NCI-H2171 treated with DMSO at 0.1 percent for 48 hours (cell line): ENCODE data around the gene PCID2.

Experiments
- DNase-seq: peaks from one replicate; lab custom pipeline; 2025; lab: John Stamatoyannopoulos, UW

The PCID2 gene

GRCh38 chr13:113149711-113150549 lies 58.5 kb downstream of the PCID2 start:
- DNase-seq: no peak

- DNase-seq: no peak
These were observed 59.4 kb downstream of the PCID2 start for GRCh38 chr13:113148940-113149503.

- DNase-seq: no peak
These were observed 60.1 kb downstream of the PCID2 start for GRCh38 chr13:113148407-113148806.

GRCh38 chr13:113147206-113147605 lies 61.3 kb downstream of the PCID2 start:
- no peak for DNase-seq

GRCh38 chr13:113146750-113147149 lies 61.7 kb downstream of the PCID2 start:
- DNase-seq: no peak

- no peak for DNase-seq
These were observed 62.4 kb downstream of the PCID2 start for GRCh38 chr13:113145911-113146598.

- DNase-seq: no peak
These were observed 63.0 kb downstream of the PCID2 start for GRCh38 chr13:113145496-113145895.

- no peak for DNase-seq
These were observed 64.2 kb downstream of the PCID2 start for GRCh38 chr13:113144255-113144629.

GRCh38 chr13:113143466-113144254 lies 64.8 kb downstream of the PCID2 start:
- no peak for DNase-seq

GRCh38 chr13:113142876-113143275 lies 65.6 kb downstream of the PCID2 start:
- DNase-seq: no peak

GRCh38 chr13:113141601-113141970 lies 66.9 kb downstream of the PCID2 start:
- DNase-seq: no peak

- no peak for DNase-seq
These were observed 67.5 kb downstream of the PCID2 start for GRCh38 chr13:113140677-113141600.

- DNase-seq: no peak
These were observed 68.9 kb downstream of the PCID2 start for GRCh38 chr13:113139577-113139976.

- peak; percentile 20 for DNase-seq
These were observed 69.5 kb downstream of the PCID2 start for GRCh38 chr13:113138792-113139551.

GRCh38 chr13:113137691-113138298 lies 70.7 kb downstream of the PCID2 start:
- DNase-seq: no peak

GRCh38 chr13:113135281-113135760 lies 73.1 kb downstream of the PCID2 start:
- DNase-seq: no peak

- no peak for DNase-seq
These were observed 78.3 kb downstream of the PCID2 start for GRCh38 chr13:113129921-113130750.

- no peak for DNase-seq
These were observed 79.0 kb downstream of the PCID2 start for GRCh38 chr13:113129480-113129879.
